ENCODE data around the gene BEST2.
"Not testable (repeated sequence)": the region's sequence is repeated elsewhere in the genome, so short reads cannot be mapped to it uniquely, and the experiment has no call there.

Gene BEST2

GRCh38 chr19:12751635-12752034 lies at the start of gene BEST2:
BEST2 (plus strand) TSS chr19:12751791; CDS start chr19:12752593, 802 bp downstream.
- H3K4me3 ChIP-seq (ENCODE audit: low read depth, low read length): peak within 1 kb of the TSS; percentile 30

DNA sequence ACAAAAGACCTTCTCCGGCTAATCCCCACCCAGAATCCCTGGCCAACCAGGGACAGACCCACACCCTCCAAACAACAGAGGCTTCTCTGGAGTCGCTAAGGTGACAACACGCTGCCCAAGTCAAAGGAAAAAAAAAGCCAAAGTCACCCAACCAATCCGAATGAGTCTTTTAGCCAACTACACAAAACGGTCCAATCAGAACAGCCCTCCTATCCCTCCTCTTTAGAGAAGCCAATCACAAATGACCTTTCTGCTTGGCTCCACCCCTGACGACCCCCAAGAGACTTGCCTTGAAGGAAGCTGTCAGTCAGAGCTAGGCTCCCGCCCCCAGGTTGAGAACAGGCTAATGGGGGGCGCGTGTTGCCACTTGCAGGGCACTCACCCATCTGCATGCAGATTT lies 48.5 kb upstream of the BEST2 start:
- H3K4me3 ChIP-seq (ENCODE audit: low read depth, low read length): no peak overlapping the region

DNA sequence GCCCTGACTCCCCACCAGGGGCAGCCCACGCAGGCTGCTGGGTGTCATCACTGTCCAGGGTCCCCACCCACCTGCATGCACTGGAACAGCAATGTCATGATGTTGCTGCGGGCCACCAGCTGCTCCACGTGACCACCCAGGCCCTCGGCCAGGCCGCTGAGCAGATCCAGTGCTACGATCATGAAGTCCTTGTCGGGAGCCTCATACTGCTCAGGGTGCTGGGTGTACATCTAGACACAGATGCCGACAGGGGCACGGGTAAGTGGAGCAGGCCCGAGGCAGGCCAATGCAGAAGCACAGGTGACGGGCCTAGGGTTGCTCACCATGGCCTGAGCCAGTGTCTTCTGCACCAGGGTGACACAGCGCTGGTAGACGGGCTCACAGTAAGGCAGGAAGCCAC lies 46.4 kb upstream of the BEST2 start:
- no peak overlapping the region for H3K4me3 ChIP-seq (ENCODE audit: low read depth, low read length)

DNA sequence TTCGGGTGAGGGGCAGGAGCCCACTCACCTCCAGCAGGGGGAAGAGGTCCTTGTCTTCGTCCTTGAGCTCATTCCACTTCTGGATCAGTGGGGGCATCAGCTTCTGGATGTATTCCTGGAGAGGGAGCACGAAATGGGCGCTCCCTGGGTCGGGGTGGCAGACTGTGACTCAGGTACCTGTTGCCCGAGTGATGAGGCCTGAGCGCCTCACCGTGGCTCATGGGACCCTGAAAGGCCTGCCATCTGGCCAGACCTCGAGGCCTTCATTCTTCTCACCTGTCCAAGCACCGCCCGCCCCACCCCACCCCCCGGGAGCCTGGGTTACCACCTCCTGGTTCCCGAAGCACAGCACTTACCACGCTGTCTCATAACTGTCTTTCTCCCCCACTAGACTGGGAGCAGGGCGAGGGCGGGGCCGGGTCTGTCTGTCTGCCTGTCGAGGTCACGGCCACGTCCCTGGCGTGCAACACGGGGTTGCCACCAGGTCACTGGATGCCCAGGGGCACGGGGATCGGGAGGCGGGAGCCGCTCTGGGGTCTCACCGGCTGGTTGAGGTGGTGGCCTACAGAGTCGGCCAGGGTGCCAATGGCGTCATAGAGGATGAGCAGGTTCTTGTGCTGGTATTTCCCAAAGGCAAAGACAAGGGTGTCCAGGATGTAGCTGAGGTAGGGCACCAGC lies 45.8 kb upstream of the BEST2 start:
- H3K4me3 ChIP-seq (ENCODE audit: low read depth, low read length): no peak overlapping the region

DNA sequence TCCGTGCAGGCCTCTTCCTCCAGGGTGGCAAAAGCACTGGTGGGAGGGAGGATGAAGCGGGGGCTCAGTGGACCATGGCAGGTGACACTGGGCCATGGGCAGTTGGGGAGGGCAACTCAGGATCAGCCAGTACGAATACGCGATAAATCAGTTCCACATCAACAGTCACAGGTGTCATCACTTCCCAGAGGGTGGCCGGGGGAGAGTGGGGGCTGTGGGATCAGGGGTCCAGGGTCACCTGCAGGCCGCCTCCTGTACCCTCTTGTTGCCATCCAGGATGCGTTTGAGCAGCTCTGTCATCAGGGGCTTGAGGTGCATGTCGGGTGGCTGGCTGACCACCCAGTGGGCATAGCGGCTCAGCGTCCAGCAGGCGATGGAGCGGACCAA lies 45.3 kb upstream of the BEST2 start:
- no peak overlapping the region for H3K4me3 ChIP-seq (ENCODE audit: low read depth, low read length)

- no peak overlapping the region for H3K4me3 ChIP-seq (ENCODE audit: low read depth, low read length)
Measured at GRCh38 chr19:12708641-12709040, 43.0 kb upstream of the BEST2 start.

DNA sequence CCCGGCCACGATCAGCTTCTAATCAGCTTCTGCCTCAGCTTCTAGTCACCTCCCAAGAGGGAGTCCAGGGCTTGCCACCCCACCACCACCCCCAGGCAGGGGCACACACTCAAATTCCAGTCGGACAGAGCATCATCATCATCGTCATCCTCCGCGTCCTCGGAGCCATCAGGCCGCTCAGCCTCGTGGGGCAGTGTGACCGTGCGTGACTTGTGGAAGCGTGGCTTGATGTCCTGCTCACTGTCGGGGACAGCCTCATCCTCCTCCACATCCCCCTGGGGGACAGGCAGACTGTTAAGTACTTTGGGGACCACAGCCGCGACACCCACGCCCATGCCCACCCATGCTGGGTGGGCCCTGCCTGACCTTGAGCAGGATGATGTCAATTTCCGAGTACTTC lies 40.4 kb upstream of the BEST2 start:
- no peak overlapping the region for H3K4me3 ChIP-seq (ENCODE audit: low read depth, low read length)

DNA sequence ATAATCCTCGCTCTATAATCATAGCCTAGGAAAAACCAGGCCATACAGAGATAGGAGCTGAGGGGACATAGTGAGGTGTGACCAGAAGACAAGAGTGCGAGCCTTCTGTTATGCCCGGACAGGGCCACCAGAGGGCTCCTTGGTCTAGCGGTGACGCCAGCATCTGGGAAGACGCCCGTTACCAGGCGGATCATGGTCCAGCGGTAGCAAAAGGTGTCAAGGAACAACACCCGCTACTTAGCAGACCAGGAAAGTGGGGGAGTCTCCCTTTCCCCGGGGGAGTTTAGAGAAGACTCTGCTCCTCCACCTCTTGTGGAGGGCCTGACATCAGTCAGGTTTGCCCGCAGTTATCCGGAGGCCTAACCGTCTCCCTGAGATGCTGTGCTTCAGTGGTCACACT lies 39.5 kb upstream of the BEST2 start:
- not testable (repeated sequence) for H3K4me3 ChIP-seq (ENCODE audit: low read depth, low read length)

GRCh38 chr19:12713304-12713703 lies 38.3 kb upstream of the BEST2 start:
- not testable (repeated sequence) for H3K4me3 ChIP-seq (ENCODE audit: low read depth, low read length)

GRCh38 chr19:12715102-12715501 lies 36.5 kb upstream of the BEST2 start:
- no peak overlapping the region for H3K4me3 ChIP-seq (ENCODE audit: low read depth, low read length)

GRCh38 chr19:12715929-12716328 lies 35.7 kb upstream of the BEST2 start:
- no peak overlapping the region for H3K4me3 ChIP-seq (ENCODE audit: low read depth, low read length)

GRCh38 chr19:12720296-12720695 lies 31.3 kb upstream of the BEST2 start:
- H3K4me3 ChIP-seq (ENCODE audit: low read depth, low read length): no peak overlapping the region

- H3K4me3 ChIP-seq (ENCODE audit: low read depth, low read length): peak overlapping the region; percentile 89
Measured at GRCh38 chr19:12720851-12721655, 30.5 kb upstream of the BEST2 start.

GRCh38 chr19:12721656-12722565 lies 29.7 kb upstream of the BEST2 start:
- H3K4me3 ChIP-seq (ENCODE audit: low read depth, low read length): peak overlapping the region; percentile 89

- peak overlapping the region; percentile 89 for H3K4me3 ChIP-seq (ENCODE audit: low read depth, low read length)
Measured at GRCh38 chr19:12722566-12723380, 28.8 kb upstream of the BEST2 start.

- peak overlapping the region; percentile 89 for H3K4me3 ChIP-seq (ENCODE audit: low read depth, low read length)
Measured at GRCh38 chr19:12723381-12723640, 28.3 kb upstream of the BEST2 start.

- H3K4me3 ChIP-seq (ENCODE audit: low read depth, low read length): peak within 1 kb of the TSS; percentile 89
Measured at GRCh38 chr19:12723641-12724426, 27.8 kb upstream of the BEST2 start, which contains the start of gene TNPO2. TNPO2 (minus strand) TSS chr19:12723932; CDS start chr19:12720977, 2,955 bp downstream.

DNA sequence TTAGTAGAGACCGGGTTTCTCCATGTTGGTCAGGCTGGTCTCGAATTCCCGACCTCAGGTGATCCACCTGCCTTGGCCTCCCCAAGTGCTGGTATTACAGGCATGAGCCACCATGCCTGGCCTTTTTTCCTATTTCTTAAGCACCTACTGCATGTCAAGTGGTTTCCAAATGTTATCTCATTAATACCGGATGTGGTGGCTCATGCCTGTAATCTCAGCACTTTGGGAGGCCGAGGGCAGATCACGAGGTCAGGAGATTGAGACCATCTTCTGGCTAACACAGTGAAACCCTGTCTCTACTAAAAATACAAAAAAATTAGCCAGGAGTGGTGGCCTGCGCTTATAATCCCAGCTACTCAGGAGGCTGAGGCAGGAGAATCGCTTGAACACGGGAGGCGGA lies 26.0 kb upstream of the BEST2 start:
- not testable (repeated sequence) for H3K4me3 ChIP-seq (ENCODE audit: low read depth, low read length)

GRCh38 chr19:12726988-12727316 lies 24.6 kb upstream of the BEST2 start:
- no peak overlapping the region for H3K4me3 ChIP-seq (ENCODE audit: low read depth, low read length)
